GM04503 (cell line): Measurements from ENCODE around the gene LITAF.
"Not testable (repeated sequence)": the region's sequence is repeated elsewhere in the genome, so short reads cannot be mapped to it uniquely, and the experiment has no call there.

Experiments
- DNase-seq: peaks from one replicate; pipeline ENCODE4 v3.0.0-alpha.2; 2012; ENCODE audit warnings: low read depth

The LITAF gene

DNA sequence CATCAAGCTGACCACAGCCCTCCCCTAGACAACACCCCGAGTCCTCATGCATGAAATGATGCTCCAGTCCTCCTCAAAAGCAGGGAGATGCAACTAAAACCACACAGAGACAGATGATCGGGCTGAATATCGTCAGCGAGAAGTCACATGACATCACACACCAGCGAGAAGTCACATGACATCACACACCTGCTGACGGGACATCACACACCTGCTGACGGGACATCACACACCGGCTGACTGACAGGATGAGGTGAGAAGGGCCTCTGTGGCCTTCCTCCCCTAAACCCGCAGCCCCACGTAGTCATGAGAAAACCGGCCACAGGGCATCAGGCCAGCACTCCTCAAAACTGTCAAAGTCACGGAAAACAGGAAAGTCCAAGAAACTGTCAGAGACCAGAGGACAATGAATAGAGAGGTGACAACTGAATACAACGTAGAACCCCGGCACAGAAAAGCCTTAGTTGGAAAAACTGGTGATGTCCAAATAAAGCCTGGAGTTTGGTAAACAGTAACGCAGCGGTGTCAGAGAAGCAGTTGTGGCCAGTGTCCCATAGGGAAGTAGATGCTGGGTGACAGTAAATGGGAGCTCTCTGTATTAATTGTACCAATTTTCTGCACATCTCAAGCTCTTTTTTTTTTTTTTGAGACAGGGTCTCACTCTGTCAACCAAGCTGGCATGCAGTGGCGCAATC is 14.3 kb downstream of the LITAF start:
- no peak for DNase-seq

DNA sequence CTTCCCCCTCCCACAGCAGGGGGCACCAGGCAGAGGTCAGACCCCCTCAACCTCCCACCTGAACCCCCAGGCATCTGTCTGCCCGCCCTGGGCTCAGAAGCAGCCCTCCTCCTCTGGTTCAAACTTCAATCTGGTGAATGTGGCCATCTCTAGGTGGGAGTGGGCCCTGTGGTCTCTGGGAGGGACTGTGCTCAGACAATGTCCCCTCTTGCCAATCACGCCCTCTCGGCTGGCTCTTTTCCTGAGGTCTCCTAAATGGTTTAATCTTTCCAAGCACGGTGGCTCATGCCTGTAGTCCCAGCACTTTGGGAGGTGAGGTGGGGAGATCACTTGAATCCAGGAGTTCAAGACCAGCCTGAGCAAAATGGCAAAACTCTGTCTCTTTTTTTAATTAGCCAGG is 15.2 kb downstream of the LITAF start:
- DNase-seq = no peak

DNA sequence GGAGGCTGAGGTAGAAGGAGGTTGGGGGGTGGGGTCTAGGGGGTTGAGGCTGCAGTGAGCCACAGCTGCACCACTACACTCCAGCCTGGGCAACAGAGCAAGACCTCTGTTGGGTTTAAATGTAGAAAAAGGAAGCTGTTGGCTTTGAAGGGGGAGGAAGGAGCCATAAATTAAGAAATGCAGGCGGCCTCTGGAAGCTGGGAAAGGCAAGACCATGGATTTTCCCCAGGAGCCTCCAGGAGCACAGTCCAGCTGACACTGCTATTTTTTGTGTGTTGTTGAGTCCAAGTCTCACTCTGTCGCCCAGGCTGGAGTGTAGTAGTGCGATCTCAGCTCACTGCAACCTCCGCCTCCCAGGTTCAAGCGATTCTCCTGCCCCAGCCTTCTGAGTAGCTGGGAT is 15.9 kb downstream of the LITAF start:
- no peak for DNase-seq

DNA sequence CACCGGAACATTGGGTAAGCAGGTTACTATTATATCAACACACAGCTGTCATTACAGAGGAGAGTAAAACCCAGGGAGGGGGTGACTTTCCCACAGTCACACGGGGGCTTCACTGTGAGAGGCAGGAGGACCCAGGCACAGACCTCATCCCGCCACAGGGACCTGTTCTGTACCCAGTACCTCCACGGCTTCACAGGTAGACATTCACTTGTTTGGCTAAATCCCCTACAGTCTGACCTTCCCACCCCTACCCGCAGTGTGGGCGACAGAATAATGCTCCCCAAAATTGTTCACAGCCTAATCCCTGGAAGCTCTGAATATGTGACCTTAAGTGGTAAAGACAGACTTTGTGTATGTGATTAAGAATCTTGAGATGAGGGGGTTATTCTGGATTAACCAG is 16.5 kb downstream of the LITAF start:
- DNase-seq = no peak

DNA sequence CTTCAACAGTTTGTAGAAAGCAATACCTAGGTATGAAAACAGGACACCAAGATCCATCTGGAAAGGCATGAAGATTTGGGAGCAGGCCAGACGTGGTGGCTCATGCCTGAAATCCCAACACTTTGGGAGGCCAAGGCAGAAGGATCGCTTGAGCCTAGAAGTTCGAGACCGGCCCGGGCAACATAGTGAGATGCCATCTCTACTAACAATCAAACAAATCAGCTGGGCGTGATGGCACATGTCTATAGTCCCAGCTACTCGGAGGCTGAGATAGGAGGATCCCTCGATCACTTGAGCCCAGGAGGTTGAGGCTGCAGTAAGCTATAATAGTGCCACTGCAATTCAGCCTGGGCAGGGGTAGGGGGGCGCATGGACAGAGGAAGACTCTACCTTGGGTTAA is 20.3 kb downstream of the LITAF start:
- no peak for DNase-seq

DNA sequence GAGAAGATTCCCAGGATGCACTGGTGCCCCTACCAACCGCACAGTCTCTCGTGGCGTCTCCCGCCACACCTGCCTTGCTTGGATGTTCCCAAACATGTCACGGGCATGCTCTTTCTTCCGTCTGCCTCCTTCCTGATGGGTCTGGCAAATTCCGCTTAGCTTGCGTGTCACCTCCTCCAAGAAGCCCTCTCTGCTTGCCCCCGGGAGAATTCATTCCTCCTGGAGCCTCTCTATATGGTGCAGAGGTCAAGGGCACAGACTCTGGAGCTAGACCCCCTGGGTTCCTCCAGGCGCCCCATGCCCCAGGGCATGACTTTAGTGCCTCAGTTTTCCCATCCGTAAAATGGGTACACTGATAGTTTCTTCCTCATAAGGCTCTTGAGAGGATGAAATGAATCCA is 21.1 kb downstream of the LITAF start:
- no peak for DNase-seq

DNA sequence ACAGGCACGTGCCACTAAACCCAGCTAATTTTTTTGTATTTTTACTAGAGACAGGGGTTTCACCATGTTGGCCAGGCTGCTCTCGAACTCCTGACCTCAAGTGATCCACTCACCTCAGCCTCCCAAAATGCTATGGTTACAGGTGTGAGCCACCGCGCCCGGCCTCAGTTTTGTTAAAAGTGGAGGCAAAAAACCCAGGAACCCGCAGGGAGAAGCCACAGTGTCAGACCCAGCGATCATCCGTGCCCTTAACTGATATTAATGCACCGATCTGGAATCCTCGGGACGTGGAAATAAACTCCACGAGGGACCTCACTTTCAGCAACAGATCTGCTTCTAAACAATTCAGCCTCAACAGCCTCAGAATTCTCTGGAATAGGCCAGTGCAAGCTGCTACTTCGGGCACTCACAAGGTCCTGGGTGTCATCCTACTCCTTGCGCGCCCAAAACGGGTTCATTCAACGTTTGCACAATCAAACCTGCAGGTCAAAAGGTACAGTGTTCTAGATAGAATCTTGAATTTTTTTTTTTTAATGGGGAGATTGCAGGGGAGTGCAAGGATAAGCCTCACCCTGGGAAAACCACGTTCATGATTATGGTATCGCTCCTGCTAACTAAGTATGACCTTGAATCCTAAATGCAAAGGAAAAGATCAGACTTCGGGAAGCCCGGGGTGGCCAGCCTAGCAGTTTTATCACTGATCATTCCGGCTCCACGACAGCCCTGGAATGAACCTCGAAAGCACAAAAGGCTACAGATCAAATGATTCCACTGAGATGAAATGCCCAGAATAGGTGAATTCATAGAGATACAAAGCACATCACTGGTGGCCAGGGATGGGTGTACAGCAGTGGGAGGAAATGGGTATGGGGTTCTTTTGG is 22.4 kb downstream of the LITAF start:
- DNase-seq = no peak

DNA sequence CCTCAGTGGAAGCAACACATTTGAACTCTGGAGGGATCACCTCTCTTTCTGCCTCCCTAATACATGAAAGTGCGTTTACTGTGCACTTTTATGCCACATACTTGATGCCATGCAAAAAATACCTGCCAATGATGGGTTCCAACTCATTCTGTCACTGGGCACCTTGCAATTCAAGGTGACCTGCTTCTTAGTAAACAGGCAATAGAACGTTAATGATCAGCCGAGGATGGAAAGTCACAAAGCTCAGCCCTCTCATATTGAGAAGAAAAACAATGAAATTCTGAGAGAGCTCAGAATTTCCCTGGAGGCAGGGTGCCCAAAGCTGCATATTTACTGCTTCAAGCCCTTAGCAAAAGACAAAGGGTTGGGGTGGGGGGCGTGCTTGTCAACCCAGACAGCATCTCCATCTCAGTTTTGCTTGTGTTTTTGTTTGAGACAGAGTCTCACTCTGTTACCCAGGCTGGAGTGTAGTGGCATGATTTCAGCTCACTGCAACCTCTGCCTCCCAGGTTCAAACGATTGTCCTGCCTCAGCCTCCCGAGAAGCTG is 23.2 kb downstream of the LITAF start:
- no peak for DNase-seq

DNA sequence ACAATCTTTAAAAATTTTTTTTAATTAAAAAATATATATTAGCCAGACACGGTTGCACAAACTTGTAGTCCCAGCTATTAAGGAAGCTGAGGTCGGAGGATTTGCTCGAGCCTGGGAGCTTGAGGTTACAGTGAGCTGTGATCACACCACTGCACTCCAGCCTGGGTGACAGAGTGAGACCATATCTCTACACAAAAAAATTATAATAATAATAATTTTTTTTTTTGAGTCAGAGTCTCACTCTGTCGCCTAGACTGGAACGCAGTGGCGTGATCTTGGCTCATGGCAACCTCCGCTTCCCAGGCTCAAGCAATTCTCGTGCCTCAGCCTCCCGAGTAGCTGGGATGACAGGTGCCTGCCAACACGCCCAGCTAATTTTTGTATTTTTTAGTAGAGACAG is 23.8 kb downstream of the LITAF start:
- DNase-seq = no peak

DNA sequence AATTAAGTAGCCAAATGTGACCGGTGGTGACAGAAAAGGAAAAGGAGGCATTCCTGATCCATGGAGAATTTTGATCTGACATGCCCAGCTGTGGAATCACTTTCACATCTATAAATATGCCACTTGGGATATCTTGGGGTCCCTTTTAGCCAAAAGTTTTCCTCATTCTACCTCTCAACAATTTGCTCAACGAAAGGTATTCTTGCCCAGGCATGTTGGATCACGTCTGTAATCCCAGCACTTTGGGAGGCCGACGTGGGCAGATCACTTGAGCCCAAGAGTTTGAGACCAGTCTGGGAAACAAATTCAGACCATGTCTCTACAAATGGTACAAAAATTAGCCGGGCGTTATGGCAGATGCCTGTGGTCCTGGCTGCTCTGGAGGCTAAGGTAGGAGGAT is 24.3 kb downstream of the LITAF start:
- no peak for DNase-seq

DNA sequence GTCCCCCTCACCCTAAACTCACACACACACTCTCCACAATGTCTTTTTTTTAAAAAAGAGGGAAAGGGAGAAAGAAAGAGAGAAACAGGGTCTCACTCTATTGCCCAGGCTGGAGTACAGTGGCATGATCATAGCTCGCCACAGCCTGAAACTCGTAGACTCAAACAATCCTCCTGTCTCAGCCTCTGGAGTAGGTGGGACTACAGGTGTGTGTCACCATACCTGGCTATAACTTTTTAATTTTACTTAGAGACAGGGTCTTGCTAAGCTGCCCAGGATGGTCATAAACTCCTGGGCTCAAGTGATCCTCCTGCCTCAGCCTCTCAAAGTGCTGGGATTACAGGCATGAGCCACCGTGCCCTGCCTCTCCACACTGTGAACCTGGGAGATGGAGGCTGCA is 24.9 kb downstream of the LITAF start:
- DNase-seq = no peak

DNA sequence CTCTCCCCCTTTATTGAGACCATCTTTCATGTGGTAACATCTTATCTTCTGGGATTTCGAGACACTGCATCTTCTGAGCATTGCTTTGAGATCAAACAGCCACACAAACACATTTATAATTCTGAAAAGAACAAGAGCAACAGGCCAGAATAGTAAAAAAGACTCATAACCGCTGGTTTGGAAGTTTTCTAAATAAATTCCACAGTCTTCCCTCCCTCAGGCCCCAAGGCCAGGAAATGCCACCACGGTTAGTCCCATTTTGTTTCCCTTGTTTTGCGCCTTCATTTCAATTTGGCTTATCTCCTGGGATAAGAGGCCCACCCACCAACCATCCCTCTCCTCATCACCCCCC is 25.3 kb downstream of the LITAF start:
- DNase-seq = no peak

DNA sequence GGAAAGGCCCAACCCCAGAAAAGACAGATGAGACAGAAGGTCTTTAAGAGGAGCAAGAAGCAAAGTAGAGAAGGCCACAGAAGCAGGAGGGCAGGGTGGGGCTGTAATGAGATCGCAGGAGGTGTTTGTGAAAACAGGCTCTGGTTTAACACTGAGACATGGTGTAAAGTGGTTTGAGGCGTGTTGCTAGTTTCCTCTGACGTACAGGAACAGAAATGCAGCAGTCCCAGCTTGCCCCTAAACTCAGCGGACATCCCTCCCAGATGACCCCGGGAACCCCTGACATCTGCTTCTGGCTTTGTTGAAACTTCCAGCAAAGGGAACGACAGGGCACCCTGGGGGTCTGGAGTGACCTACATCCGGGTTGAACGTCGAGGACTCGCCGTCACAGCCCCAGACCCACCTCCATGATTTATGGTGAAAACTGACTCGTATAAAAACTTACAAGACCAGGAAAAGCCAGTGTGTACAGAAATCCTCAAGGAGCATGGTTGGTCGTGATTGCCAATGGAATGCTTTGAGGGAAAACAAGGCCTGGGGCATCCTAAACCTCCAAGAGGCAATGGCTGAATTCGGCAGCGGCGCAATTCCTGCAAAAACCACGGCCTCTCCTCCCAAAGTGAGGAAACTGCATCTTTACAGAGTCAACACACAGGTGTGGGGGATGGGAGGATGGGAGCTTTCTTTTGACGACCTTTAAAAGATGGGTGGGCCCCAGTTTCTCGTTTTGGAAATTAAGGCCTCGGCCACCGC is 25.8 kb downstream of the LITAF start:
- no peak for DNase-seq

DNA sequence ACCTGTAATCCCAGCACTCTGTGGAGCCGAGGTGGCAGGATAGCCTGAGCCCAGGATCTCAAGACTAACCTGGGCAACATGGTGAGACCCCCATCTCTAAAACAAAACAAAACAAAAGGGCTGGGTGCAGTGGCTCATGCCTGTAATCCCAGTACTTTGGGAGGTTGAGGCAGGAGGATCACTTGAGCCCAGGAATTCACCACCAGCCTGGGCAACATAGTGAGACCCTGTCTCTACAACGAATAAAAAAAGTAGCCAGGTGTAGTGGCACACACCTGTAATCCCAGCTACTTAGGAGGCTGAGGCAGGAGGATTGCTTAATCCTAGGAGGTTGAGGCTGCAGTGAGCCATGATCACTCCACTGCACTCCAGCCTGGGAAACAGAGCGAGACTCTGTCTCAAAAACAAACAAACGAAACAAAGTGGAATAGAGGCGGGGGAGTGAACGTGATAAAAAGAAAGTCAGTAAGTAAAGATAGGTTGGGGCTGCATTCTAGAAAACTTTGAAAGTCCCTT is 28.4 kb downstream of the LITAF start:
- DNase-seq = not testable (repeated sequence)

DNA sequence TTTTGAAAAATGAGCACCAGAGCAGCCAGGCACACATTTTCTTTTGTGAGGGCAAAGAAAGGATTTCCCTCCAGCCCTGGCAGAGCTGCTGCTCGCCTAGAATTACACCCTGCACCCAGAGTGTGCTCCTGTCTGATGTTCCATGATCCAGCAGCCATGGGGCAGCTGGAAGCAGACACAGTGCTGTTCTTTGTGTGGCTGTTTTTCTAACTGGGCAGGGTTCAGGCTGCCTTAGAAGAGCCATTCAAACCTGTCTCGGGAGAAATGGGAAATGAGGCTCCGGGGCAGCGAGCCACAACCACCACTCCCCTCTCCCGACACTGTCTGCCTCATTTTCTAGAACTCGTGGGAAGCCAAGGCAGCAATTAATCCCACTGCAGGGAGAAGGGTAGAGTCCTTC is 28.9 kb downstream of the LITAF start:
- DNase-seq = no peak

DNA sequence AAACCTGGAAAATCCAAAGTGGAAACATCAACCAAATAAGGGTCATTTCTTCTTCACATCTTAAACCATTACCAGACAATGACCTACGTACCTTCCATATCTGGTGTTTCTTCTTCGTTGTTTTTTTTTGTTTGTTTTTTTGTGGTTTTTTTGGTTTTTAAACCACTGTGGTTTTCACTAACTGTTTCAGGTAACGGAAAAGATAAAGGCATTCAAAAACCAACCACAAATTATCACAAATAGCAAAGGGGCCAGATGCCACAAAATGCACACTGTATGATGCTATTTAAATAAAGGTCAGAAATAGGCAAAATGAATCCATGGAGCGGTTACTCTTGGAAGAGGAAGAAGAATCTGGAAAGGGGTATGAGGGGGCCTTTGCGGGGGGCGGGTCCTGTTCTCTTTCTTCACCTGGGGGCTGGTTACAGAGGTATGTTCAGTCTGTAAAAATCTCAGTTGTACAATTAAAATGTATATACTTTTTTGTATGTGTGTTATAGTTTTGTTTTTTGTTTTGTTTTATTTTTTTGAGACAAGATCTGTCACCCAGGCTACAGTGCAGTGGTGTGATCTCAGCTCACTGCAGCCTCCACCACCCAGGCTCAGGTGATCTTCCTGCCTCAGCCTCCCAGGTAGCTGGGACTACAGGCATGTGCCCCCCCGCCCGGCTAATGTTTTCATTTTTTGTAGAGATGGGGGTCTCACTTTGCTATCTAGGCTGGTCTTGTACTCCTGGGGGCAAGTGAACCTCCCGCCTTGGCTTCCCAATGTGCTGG is 29.6 kb downstream of the LITAF start:
- no peak for DNase-seq

DNA sequence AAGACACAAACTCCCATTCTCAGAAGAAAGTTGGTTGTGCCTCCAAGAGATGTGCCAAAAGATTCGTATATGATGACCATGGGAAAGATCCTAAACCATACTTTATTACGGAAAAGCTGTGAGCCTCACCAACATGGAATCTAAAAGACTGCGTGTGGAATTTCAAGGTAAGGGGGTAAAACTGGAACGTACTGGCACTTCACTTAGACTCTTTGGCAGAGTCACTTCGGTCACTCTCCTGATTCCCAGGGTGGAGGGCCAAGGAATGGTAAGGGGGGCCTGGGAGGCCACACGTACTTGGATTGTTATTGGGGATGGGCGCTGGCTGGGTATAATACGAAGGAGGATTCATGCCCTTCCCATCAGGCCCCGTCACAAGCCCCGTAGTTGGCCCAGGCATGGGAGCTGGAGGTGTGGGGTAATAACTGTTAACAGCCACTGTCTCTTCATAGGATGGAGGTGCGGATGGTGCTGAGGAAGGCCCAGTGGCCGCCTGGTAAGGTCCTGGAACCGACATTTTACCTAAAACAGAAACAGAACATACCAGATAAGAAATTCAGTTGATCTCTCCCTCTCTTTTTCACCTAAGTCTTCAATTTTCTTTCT is 30.4 kb downstream of the LITAF start:
- no peak for DNase-seq

DNA sequence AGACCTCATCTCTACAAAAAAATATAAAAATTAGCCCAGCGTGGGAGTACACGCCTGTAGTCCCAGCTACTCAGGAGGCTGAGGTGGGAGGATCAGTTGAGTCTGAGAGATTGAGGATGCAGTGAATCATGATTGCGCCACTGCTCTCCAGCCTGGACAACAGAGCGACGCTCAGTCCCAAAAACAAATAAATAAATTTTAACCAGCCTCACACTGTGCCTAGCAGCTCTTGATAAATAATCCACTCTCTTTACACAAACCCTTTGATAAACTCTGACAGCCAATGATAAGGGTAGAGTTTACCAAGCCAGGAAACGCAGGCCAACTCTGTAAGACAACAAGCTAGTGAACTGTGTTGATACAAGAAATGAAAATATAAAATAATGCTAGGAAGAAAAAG is 32.7 kb downstream of the LITAF start:
- DNase-seq = no peak

DNA sequence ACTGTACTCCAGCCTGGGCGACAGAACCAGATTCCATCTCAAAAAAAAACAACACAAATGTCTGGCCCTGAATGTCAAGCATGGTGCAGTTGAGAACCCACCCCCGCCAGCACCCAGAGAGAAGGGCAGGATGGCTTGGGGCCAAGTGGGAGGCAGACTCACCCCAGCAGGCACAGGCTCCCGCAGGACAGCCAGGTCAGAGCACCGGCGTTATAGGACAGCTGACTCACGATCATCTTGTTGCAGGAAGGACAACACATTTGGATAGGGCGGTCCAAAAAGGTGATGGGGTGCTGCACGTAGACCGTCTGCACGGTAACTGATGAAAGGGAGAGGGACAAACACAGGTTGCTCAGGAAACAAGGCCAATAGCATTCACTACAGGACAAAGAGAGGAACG is 33.3 kb downstream of the LITAF start:
- DNase-seq = no peak

DNA sequence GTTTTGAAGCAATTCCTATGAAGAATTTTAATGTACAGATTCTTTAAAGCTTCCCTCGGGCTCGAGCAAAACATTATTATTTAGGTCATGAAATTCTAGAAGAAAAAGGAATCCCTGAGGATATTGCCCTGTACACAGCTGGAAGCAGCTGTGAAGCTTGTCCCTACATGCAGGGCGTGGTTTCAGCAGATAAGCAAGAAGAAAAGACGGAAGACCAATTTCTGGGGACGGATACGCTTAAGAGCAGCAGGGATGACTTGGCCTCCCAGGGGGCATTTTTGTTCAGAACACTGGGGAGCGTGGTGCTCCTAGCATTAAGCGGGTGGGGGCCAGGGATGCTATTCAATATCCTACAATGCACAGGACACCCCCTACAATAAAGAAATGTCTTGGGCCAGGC is 34.3 kb downstream of the LITAF start:
- DNase-seq = no peak

DNA sequence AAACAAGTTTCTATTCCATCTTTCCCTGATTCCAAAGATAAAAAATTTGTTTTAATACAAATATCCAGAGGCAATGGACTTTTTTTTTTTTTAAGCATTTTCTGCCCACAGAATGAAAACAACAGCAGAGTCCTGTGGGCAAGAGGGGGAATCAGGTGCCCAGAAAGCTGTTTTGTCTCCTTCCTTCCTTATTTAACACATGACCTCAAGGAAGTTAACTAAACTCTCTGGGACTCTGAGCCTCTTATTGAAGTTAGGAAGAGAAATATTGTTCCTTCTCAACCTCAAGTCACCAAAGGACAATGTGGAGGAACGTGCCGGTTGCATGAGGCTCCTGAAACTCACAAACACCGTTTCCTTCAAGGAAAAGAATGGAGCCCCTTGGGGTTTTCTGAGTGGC is 34.9 kb downstream of the LITAF start:
- DNase-seq = no peak
